ENCODE data around the gene CPOX. TPM values are rescaled to one million over a fixed set of nuclear protein-coding genes. Genes with fewer than 3 reads are reported as not detected.

The CPOX gene
- total and polyA plus RNA-seq, 10 of the 15 experiments (the other 5 are each of a cell fraction or from before 2014, with no cell fraction given), result 40.7 to 72.6 (median 64.5) TPM

- TF ChIP-seq IRF3 (IDR thresholded peaks at IDR 0.05), result no peak
- TF ChIP-seq SMAD1 (IDR thresholded peaks at IDR 0.05; ENCODE audit: low read depth, partially characterized antibody), result peak; percentile 32
- TF ChIP-seq KLF5 (IDR thresholded peaks at IDR 0.05; ENCODE audit: partially characterized antibody), result no peak
- peak in 1 of 2 experiments; percentile 44; a peak in 1 of 4 replicates for TF ChIP-seq ETV6 (conservative IDR thresholded peaks at IDR 0.05 in 1 of 2, IDR thresholded peaks at IDR 0.05 in 1 of 2; ENCODE audit: borderline replicate concordance in 1 of 2, low read depth in 1 of 2)
- TF ChIP-seq IKZF1 (conservative IDR thresholded peaks at IDR 0.05), result peak; percentile 86
- no peak for TF ChIP-seq CBX3 (IDR thresholded peaks at IDR 0.05; ENCODE audit: borderline replicate concordance, low read depth)
- TF ChIP-seq KDM1A (IDR thresholded peaks at IDR 0.05; ENCODE audit: borderline replicate concordance), result no peak
- no peak for TF ChIP-seq GABPA (IDR thresholded peaks at IDR 0.05; ENCODE audit: low read depth)
- TF ChIP-seq BACH1 (IDR thresholded peaks at IDR 0.05; ENCODE audit: borderline replicate concordance), result no peak; the same call in 1 of the 2 replicates
- TF ChIP-seq SMC3 (IDR thresholded peaks at IDR 0.05; ENCODE audit: borderline replicate concordance, low read length), result no peak
- TF ChIP-seq RBBP5 (conservative IDR thresholded peaks at IDR 0.05), result no peak
- peak; percentile 65; the same call in 1 of the 2 replicates for TF ChIP-seq RELB (IDR thresholded peaks at IDR 0.05; ENCODE audit: low read depth)
- no peak; the same call in 1 of the 2 replicates for TF ChIP-seq CHD1 (IDR thresholded peaks at IDR 0.05; ENCODE audit: low read depth, low read length)
- TF ChIP-seq ZNF687 (IDR thresholded peaks at IDR 0.05), result peak; percentile 71; the same call in 1 of the 2 replicates
- peak; percentile 62 for TF ChIP-seq MEF2B (IDR thresholded peaks at IDR 0.05; ENCODE audit: partially characterized antibody, poor library complexity, severe bottlenecking)
- no peak for TF ChIP-seq MYC (IDR thresholded peaks at IDR 0.05; ENCODE audit: insufficient read depth, insufficient read length, insufficient replicate concordance, low read length, severe bottlenecking)
- peak; percentile 96 for TF ChIP-seq ATF2 (IDR thresholded peaks at IDR 0.05; ENCODE audit: low read length)
- TF ChIP-seq NFYB (IDR thresholded peaks at IDR 0.05; ENCODE audit: insufficient read depth, low read depth, low read length), result 0 out of 2 replicates have a peak, but pooled peaks have one; percentile 29
- TF ChIP-seq USF2 (IDR thresholded peaks at IDR 0.05; ENCODE audit: borderline replicate concordance, low read depth, low read length), result no peak
Observed at GRCh38 chr3:98557324-98558010, 35.9 kb downstream of the CPOX start (continued).

Measured in GM12878 (cell line).